A204.1 (cell line): ENCODE measurements around the gene HNRNPUL1.

ENCODE experiments used
- FAIRE-seq: peaks from 2 replicates; lab custom pipeline; 2012; peaks lifted over from hg19 to GRCh38; lab: Jason Lieb, UNC

Gene HNRNPUL1

GRCh38 chr19:41355035-41355434 lies 90.9 kb downstream of the HNRNPUL1 start:
- FAIRE-seq, result no peak

- FAIRE-seq, result no peak
Measured at GRCh38 chr19:41355802-41356201, 91.6 kb downstream of the HNRNPUL1 start.

GRCh38 chr19:41356984-41357739 lies 93.0 kb downstream of the HNRNPUL1 start:
- no peak for FAIRE-seq
